ENCODE measurements around the gene NEBL. TPM values are rescaled to one million over a fixed set of nuclear protein-coding genes. Genes with fewer than 3 reads are reported as not detected.

The NEBL gene
- total and polyA plus RNA-seq, 2 experiments from 2014 or later: 2.3 to 11.4 TPM

- H3K4me1 ChIP-seq (ENCODE audit: insufficient read depth): no peaks in the 10 kb centered on the region
- H3K27me3 ChIP-seq (ENCODE audit: insufficient read depth): no peaks in the 10 kb centered on the region
- Mint-ChIP-seq H3K27ac (no peak overlapping the region), H3K4me3 (no peak overlapping the region), H3K9me3 (peaks cover 32% of the 10 kb centered on the region), H3K27me3 (ENCODE audit: insufficient read depth, low read depth, poor library complexity) (peaks cover 5% of the 10 kb centered on the region), H3K4me1 (no peaks in the 10 kb centered on the region), H3K36me3 (ENCODE audit: low read depth) (peaks cover 22% of the 10 kb centered on the region)
- no peak overlapping the region for H3K27ac ChIP-seq (ENCODE audit: low read depth)
- H2AFZ ChIP-seq: no peak overlapping the region
- H3K4me2 ChIP-seq: no peak overlapping the region
- ATAC-seq (no peak), DNase-seq (ENCODE audit: low spot score) (no peak)
- H3K9me2 ChIP-seq (ENCODE audit: insufficient read depth): no peaks in the 10 kb centered on the region; the same call in 1 of the 2 replicates
- no peaks in the 10 kb centered on the region for H3K79me2 ChIP-seq (replicated peaks; ENCODE audit: insufficient read depth)
- H3K4me3 ChIP-seq: no peak overlapping the region
- H3K36me3 ChIP-seq (ENCODE audit: insufficient read depth): no peaks in the 10 kb centered on the region
- H4K20me1 ChIP-seq (replicated peaks; ENCODE audit: insufficient read depth): no peaks in the 10 kb centered on the region
- TF ChIP-seq ETS1 (IDR thresholded peaks at IDR 0.05) (no peak), NANOG (IDR thresholded peaks at IDR 0.05; ENCODE audit: borderline replicate concordance) (no peak), CREB1 (CRISPR knock-in tag; IDR thresholded peaks at IDR 0.05; ENCODE audit: low read depth) (no peak), JUNB (IDR thresholded peaks at IDR 0.05; ENCODE audit: unreplicated experiment) (no peak), REST (IDR thresholded peaks at IDR 0.05; ENCODE audit: unreplicated experiment) (no peak), POLR2AphosphoS5 (IDR thresholded peaks at IDR 0.05; ENCODE audit: low read depth) (no peak), ZNF114 (CRISPR knock-in tag; IDR thresholded peaks at IDR 0.05) (no peak), STAT1 (IDR thresholded peaks at IDR 0.05; ENCODE audit: unreplicated experiment) (no peak), ZNF331 (CRISPR knock-in tag; IDR thresholded peaks at IDR 0.05; ENCODE audit: low read depth) (no peak)
- H3F3A ChIP-seq (replicated peaks; ENCODE audit: low read depth): no peaks in the 10 kb centered on the region
Observed at GRCh38 chr10:20935301-20935700, 38.2 kb upstream of the NEBL start.

GRCh38 chr10:20933705-20934104 is 36.6 kb upstream of the NEBL start:
- no peak overlapping the region for H3K27ac ChIP-seq (ENCODE audit: low read depth)
- H3K36me3 Mint-ChIP-seq (ENCODE audit: low read depth): peaks cover 19% of the 10 kb centered on the region
- no peak overlapping the region for H3K4me3 Mint-ChIP-seq
- no peak for TF ChIP-seq NANOG (IDR thresholded peaks at IDR 0.05; ENCODE audit: borderline replicate concordance)
- no peak for TF ChIP-seq CTCF (conservative IDR thresholded peaks at IDR 0.05; ENCODE audit: low read depth in 2 of 2)
- TF ChIP-seq ZNF114 (CRISPR knock-in tag; IDR thresholded peaks at IDR 0.05): no peak
- TF ChIP-seq ZNF331 (CRISPR knock-in tag; IDR thresholded peaks at IDR 0.05; ENCODE audit: low read depth): no peak
- no peak for TF ChIP-seq REST (IDR thresholded peaks at IDR 0.05; ENCODE audit: unreplicated experiment)

More at GRCh38 chr10:20933705-20934104, 36.6 kb upstream of the NEBL start:
- H3K9me3 Mint-ChIP-seq: peaks cover 22% of the 10 kb centered on the region
- H3K4me1 Mint-ChIP-seq: no peaks in the 10 kb centered on the region
- Histone ChIP-seq H3F3A (replicated peaks; ENCODE audit: low read depth) (no peaks in the 10 kb centered on the region), H2AFZ (no peak overlapping the region), H3K79me2 (replicated peaks; ENCODE audit: insufficient read depth) (no peaks in the 10 kb centered on the region), H3K4me3 (no peak overlapping the region), H4K20me1 (replicated peaks; ENCODE audit: insufficient read depth) (no peaks in the 10 kb centered on the region), H3K9me2 (ENCODE audit: insufficient read depth) (peaks cover 3% of the 10 kb centered on the region; the same call in 1 of the 2 replicates), H3K36me3 (ENCODE audit: insufficient read depth) (no peaks in the 10 kb centered on the region), H3K4me1 (ENCODE audit: insufficient read depth) (no peaks in the 10 kb centered on the region), H3K4me2 (no peak overlapping the region), H3K27me3 (ENCODE audit: insufficient read depth) (no peaks in the 10 kb centered on the region)
- ATAC-seq: no peak
- H3K27ac Mint-ChIP-seq: no peak overlapping the region
- H3K27me3 Mint-ChIP-seq (ENCODE audit: insufficient read depth, low read depth, poor library complexity): peaks cover 2% of the 10 kb centered on the region
- no peak for DNase-seq (ENCODE audit: low spot score)

Data from GM23338 (cell line).